Measurements from ENCODE around the gene FAM114A2.

DNA sequence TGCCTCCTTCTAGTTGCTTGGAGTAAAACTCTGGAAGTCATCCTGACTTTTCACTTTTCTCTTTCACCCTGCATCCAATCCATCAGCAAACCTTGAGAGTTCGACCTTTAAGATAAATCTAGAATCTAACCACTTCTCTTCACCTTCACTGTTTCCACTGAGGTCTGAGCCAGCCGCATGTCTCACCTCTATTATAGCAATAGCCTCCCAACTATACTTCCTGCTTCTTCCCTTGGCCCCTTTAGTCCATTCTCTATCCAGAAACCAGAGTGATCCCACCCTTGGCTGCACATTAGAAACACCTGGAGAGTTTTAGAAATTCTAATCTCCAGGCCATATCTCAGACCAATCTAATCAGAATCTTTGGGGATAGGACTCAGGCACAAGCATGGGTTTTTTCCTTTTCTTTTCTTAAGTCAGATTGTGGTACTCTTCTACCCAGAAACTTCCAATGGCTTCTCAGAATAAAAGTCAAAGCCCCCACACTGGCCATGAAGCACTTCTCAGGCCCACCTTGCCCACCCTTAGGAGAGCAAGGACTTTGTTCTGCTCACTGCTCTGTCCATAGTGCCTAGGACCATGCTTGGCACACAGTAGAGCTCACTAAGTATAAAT, 33.2 kb upstream of the FAM114A2 start:
- no peak for TF ChIP-seq CTCF (IDR thresholded peaks at IDR 0.05)
- TF ChIP-seq POLR2A (IDR thresholded peaks at IDR 0.05): no peak

All from suprapubic skin (tissue), 3 donors.